ENCODE results near the gene ATXN10.

Gene ATXN10

GRCh38 chr22:45891471-45891995 lies 219.9 kb downstream of the ATXN10 start:
- no peak for DNase-seq (ENCODE audit: low read depth)

- no peak for DNase-seq (ENCODE audit: low read depth)
Observed at GRCh38 chr22:45891996-45892621, 220.5 kb downstream of the ATXN10 start.

- no peak for DNase-seq (ENCODE audit: low read depth)
Observed at GRCh38 chr22:45892681-45893461, 221.2 kb downstream of the ATXN10 start.

- no peak for DNase-seq (ENCODE audit: low read depth)
Observed at GRCh38 chr22:45893516-45893915, 221.9 kb downstream of the ATXN10 start.
